HG02678 (cell line): ENCODE results near the gene ALG14.
A peak's percentile ranks its signal among the peaks of the same experiment; 100 is the strongest.
"Not testable (repeated sequence)": the region's sequence is repeated elsewhere in the genome, so short reads cannot be mapped to it uniquely, and the experiment has no call there.

Source experiments
- ATAC-seq: cut with Tn5 transposase; IDR thresholded peaks from one replicate; pipeline ENCODE4 v1.9.1; 2021; ENCODE audit warnings: mild to moderate bottlenecking, moderate library complexity; ENCODE audit not compliant: unreplicated experiment

Gene ALG14

DNA sequence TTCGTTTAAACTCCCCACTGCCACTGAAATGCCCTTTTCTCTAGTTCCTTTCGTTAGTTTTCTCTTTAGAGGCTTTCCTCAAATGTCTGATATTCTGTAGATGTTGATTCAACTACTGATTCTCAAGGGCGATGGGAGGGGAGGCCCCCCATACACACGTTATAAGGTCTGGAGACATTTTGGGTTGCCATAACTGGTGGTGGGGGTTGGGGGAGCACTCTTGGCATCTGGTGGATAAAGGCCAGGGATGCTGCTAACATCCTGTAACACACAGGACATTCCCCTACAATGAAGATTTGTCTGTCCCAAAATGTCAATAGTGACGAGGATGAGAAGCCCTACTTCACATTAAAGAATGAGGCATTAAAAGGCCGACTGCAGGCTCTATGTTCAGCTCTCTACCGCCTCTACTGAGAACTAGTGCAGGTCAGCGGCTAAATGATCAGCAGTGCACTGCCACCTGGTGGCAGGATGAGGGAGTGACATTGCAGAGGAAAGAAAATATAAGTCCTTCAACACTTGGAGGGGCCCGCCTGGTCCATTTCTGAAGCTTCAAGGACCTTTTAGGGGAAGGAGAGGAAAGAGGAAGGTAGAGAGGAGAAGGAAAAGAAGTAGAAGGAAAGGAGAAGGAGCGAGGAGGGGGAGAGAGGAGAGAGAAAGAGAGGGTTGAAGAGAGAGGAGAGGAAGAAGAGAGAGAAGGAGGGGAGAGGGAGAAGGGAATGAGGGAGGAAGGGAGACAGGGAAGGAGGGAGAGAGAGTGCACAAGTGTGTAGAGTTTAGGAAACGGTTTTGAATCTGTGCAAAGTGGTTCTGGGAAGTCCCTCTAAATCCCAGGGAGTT, 29.4 kb downstream of the ALG14 start:
- peak; percentile 94 for ATAC-seq

DNA sequence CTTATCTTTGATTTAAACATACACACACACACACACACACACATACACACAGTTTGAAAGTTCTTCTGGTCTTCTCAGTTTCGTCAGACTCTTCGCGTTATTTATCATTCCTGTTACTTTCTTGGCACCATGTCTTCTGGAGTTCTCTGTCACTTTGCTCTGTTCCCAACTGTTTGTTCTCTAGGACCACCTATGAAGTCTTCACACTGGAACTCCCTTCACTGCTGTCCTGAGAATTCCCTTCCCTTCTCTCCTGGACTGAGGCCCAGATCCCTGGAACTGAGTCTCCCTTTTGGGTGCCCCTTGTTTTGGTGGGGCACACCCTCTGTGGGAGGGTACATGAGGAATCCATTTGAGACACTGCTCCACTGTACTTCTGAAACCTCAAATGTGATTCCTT, 30.5 kb downstream of the ALG14 start:
- no peak for ATAC-seq

DNA sequence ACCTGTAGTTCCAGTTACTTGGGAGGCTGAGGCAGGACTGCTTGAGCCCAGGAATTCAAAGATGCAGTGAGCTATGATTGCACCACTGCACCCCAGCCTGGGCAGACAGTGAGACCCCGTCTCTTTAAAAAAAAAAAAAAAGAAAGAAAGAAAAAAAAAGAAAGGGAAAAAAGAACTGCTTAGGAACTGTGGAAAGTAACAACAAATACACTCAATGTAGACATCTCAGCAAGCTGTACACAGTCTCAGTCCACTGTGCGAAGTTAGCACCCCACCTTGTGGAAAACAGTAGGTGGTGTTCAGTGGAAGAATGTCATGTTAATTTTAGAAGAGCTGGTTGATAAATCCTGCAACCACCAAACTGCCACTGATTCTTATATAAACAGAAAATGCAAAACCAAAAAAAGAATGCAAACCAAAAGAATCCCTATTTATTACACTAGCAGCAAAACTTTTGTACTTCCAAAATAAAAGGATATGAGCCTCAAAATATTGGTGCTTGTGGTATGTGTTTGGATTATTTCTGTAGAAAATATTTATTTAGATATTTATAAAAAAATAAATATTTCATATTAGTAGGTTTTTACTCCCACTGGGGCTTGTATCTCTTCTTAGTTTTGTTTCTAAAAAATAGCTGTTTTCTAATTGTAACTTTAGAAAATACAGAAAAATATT, 31.1 kb downstream of the ALG14 start:
- peak; percentile 44 for ATAC-seq

DNA sequence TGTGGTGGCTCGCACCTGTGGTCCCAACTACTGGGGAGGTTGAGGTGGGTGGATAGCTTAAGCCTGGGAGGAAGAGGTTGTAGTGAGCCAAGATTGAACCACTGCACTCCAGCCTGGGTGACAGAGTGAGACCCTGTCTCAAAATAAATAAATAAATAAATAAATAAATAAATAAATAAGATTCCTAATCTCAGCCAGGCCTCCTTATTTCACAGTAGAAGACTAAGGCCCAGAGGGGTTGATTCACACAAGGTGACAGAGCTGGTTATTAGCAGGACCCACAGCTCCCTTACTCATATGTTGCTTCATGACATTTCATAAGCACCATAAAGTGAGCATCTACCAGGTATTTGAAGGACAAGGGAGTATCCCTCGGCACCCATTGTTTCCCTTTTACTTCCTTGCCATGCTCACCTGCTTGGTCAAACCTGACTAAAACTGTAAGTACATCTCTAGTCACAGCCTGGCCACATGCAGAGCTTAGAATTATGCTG, 32.7 kb downstream of the ALG14 start:
- ATAC-seq: no peak

DNA sequence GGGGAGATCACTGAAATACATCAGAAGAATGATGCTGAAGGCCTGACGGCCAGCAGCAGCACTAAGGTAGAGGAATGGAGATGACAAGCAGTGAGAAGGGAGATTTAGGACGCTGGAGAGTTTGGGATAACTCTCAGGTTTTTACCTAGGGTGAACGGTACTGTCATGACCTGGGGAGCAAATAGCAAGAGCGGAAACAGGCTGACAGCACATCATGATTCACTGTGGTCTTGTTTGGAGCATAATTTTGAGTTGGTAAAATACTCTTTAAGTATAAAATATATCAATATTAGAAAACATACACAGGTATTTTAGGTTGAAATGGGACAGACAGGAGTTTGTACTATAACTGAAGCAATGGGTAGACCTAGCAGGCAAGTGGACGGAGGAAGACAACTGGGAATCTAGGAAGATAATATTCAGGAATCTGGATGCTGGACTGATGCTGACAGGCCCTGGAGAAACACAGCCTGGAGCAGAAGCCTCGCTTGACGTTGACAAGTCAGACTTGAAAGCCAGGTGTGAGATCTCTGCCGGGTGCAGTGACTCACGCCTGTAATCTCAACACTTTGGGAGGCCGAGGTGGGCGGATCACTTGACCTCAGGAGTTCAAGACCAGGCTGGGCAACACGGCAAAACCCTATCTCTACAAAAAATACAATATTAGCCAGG, 33.3 kb downstream of the ALG14 start:
- no peak for ATAC-seq

DNA sequence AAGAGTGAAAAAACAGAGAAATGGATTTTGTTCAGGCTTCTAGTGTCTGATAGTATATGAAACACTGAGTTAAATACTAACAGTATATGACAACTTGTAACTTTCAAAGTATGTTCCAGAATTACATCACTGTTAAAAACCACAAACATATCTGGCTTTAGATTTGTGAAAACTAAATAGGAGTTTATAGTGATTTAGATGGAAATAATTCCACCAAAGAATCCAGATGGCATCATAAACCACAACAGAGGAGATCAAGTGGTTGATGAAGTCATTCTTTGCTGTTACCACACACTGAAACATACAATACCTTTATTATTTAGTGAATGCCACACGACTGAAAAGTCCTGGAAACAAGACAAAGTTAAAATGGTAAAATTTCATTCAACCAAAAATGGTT, 37.2 kb downstream of the ALG14 start:
- no peak for ATAC-seq

DNA sequence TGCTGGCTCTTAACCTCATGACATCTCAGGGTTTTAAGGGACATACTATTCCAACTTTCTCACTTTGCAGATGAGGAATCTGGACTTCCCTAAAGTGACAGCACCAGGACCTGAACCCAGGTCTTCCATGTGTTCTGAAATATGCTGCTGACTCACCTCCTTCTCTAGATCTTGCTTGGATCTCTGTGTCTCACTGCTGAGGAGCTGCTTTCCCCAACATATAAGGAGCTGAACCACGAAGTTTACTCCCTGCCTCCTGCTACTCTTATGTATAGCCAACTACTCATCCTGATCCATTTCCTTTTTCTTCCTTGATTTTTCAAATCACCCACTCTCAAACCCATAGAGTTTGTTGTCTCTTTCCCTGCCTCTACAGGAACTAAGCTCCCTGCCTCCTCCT, 38.2 kb downstream of the ALG14 start:
- no peak for ATAC-seq

DNA sequence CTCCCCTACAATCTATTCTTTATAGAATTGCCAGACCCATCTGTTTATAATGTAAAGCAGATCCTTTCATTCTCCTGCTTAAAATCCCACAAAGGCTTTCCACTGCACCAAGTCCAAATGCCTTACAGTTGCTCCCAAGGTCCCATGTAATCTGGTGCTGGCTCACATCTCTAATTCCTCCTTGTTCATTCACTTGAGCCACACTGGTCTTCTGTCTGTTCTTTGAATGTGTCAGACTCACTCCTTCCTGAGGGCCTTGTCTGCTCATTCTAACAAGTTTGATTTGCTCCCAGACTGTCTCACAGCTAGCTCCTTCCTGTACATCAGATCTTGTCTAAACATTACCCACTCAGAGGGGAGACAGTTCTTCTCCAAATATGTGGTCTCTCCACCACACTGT, 38.9 kb downstream of the ALG14 start:
- ATAC-seq: no peak

DNA sequence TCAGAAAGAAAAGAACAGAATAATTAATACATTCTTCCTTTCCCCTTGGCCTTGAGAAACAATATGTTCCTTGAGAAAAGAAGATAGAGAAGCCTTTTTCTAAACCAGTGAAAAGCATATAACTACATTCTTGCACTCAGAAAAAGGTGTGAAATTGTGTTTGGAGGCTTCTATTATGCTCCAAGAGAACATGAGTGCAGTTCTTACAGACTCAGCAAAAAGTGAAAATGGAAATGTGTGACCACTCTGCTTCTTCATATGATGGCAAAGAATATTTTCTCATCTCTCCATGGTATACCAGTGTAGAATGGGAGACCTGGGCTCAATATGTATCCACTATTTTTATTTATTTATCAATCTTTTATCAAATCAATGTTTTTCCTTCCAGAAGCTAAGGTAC, 43.2 kb downstream of the ALG14 start:
- no peak for ATAC-seq

DNA sequence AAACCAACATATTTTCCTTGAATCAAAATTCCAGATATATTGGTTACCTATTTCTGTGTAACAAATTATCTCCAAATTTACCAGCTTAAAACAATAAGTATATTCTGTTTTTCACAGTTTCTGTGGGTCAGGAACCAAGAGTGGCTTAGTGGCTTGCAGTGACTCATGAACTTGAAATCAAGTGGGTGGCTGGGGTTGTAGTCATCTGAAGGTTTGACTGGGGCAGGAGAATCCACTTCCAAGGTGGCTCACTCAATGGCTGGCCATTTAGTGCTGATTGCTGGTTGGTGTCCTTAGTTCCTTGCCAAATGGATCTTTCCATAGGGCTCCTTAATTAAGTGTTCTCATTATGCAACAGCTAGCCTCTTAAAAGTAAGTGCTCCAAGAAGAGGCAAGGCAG, 43.8 kb downstream of the ALG14 start:
- ATAC-seq: no peak

DNA sequence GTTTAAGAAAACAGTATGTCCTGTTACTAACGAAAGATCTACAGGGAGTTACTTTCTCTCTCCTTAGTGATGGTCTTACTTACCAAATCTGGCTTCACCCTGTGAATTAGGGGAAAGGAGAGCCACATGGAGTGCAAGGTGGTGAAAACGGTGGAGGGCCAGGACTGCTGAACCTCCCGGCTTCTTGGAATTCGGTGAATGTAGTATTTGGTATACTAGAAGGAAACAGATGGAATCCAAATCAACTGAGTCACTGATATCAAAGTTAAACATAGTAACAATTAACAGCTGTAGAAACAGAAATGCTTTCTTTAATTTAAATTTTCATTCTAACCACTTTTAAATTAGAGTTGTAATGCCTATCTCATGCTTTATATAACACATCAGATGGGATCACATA, 45.7 kb downstream of the ALG14 start:
- ATAC-seq: no peak

DNA sequence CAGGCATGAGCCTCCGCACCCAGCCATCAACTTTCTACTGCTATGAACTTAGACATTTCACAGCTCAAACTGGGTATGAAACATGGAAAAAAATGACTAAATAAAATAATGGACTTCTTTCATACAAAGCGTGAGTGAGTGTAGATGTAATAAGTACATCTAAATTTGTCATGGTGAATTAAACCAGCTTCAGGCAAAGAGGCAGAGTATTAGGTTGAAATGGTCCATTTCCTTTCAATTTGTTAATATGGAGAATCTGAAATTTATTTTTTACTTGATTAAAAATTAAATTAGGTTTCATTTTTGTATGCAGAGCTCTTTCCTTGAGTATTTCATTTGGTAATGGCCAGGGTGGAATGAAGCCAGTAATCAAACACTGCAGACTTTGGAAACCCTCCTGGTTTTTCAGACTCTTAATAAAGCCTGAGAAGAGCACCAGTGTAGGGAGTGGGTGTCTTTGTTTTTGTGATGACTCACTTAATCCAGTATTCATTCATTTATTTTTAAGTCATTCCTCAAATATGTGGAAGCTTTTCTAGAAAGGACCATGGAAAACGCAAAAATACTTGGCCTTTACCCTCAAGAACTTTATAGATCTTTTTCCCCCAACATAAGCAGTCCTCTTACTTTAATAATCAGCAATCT, 49.2 kb downstream of the ALG14 start:
- ATAC-seq: no peak

DNA sequence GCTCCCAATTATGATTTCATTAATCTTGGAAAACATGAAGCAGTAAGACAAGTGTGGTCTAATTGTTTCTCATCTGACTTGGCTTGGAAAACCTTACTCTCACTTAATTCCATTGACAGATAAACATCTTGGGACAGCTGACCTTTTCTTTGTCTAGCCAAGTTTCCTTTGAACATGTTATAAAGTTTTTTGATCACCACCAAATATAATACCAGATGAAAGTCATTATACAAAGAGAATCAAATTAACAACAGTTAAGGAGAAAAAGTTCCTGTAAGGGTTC, 50.2 kb downstream of the ALG14 start:
- no peak for ATAC-seq

DNA sequence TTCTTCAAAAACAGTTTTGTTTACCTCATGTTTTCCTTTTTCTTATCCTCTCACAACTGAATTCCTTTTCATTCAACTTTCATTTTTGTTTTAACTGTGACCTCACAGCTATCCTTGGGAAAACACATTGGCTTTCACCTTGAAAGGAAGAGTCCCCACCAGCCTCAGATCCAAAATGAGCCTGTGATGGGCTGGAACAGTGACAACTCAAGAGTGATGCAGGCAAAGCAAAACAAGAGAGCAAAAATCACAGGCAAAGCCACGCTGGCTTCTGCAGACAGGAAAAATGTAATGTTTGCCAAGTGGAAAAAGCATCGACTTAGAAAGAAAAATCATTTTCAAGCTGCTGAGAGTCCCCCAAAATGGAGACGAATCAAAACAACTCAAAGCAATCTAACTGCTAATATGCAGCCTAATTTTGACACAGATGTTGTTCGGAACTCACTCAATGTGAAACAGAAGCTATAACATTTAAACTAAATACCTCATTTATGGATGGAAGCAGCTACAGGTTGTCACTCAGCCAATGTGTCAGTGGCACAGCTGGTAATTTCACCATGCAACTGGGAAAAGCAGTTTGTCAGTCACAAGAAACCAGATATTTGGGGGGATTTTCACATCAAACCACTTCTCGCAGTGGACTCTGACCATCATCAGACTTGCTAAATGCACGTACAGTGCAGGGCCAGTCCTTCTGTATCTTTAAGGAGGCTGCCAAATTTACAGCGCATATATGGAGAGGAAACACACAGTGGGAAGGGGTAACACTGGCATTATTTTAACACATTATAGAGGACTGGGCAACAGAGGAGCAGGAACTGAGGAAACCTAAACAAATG, 50.7 kb downstream of the ALG14 start:
- ATAC-seq: no peak

DNA sequence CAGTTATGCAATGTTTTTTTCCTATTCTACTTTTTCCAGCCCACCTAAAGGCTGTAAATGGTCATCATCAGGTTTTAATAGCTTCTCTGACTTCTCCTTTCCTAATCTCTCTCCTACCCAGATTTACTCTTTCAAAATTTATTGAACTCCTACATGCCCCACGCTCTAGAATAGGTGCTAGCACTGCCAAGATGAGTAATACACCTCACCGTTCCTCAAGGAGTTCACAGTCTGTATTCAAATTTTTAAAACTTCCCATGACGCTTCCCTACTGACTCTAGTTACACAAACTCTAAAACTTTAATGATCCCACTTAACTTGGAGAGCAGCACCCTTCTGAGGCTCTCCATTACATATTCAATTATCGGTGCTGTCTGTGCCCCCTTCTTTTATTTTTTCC, 51.6 kb downstream of the ALG14 start:
- no peak for ATAC-seq

DNA sequence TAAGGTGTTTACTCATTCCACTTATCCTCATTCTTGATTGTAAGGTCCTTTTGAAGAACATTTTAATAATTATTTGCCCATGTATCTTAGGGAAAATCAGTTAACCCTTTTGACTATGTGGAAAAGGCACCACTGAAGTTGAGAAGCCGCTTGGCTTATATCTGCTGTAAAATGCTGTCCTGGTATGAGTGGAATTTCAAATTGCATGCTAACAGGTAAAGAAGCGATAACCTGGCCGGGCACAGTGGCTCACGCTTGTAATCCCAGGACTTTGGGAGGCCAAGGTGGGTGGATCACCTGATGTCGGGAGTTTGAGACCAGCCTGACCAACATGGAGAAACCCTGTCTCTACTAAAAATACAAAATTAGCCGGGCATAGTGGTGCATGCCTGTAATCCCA, 53.3 kb downstream of the ALG14 start:
- not testable (repeated sequence) for ATAC-seq

DNA sequence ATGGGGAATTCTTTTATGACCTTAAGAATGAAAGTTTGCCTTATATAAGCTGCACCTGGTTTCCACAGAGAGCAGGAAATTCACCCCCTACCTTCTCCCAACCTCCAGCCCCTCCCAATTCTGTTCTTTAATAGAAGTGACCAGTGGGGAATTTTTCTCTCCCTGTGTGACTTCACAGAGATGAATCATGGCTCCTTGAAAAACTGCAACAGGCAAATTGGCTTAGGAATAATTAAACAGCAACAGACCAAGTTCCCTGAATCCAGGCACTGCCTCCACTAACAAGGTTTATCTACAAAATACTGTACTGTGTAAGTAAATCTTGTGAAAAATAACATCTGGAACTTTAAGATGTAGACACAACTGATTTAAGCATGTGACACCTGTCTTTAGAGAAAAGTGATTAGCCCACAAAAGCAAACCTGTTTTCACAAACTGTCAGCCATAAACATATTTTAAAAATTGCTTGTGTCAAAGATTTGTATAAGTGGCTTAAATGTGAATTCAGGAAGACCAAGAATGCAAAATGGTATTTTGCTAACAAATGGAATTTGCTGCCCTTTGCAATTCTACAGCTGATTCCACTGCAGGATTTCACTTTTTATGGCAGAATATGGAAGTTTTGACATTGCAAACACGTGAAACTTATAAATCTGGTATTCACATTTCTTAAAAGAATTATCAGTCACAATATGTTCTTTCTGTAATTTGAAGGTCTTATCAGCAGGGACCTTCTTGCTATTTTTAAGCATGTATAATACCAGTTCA, 54.0 kb downstream of the ALG14 start:
- no peak for ATAC-seq

DNA sequence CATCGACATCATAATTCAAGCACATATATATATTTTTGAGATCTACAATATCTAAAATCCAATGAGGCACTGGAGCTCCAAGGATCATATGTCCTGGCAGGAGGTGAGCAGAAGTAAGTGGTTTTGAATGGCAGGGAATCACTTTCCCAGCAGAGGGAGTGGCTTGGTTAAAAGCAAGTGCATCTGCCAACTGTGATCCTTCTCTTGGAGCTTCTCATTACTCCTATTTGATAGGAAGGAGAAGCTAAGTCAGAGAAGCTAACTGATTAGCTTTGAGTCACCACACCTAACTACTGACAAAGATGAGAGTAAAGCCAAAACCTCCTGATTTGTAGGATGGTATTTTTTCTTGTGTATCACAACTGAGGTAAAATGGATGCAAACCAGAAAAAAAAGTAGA, 55.0 kb downstream of the ALG14 start:
- no peak for ATAC-seq

DNA sequence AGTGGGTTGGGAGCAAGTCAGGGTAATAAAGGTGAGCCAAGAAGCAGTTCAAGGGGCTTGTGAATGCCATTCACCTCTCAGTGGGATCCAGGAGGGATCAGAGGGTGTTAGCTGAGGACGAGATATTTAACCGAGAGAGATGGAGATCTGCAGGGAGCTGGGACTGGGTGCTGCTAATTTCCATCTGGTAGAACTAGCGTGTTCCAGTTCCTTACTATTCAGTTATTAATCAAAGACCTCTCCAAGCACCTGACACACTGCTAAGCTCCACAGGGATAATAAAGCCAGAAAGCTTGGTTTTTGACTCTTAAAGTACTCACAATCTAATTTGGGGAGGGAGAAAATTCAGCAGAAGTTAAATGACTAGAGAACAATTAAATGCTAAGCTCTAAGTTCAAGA, 57.7 kb downstream of the ALG14 start:
- ATAC-seq: no peak
